ENCODE data around the gene OR4D10. TPM values are rescaled to one million over a fixed set of nuclear protein-coding genes. Genes with fewer than 3 reads are reported as not detected.

The OR4D10 gene
- total and polyA plus RNA-seq, 2 of the 8 experiments (the other 6 are each of a cell fraction or from before 2014, with no cell fraction given): not detected

DNA sequence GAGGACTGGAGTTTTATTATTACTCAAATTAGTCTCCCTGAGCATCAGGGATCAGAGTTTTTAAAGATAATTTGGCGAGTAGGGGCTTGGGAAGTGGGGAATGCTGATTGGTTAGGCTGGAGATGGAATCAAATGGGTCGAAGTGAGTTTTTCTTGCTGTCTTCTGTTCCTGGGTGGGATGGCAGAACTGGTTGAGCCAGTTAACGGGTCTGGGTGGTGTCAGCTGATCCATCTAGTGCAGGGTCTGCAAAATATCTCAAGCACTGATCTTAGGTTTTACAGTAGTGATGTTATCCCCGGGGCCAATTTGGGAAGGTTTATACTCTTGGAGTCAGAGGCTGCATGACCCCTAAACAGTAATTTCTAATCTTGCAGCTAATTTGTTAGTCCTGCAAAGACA lies 48.0 kb upstream of the OR4D10 start:
- no peaks in the 10 kb centered on the region for H4K20me1 ChIP-seq (replicated peaks in 1 of 2; ENCODE audit: control insufficient read depth in 1 of 2, insufficient read depth in 2 of 2, low read length in 2 of 2)
- H3K9ac ChIP-seq (replicated peaks in 1 of 4; ENCODE audit: extremely low read depth in 1 of 4, low read depth in 3 of 4, low read length in 3 of 4): no peak overlapping the region
- H3K79me1 ChIP-seq (ENCODE audit: low read depth, low read length): no peaks in the 10 kb centered on the region
- ChIA-PET CTCF (ENCODE audit: partially characterized antibody) (interaction anchor here (1.4 to 2.7 kb wide), 6 partner anchors 8 to 253 kb away, joined by 3 to 9 read pairs (median 5); partner anchors contain the start of genes DTX4 and OR5A1), POLR2A (ENCODE audit: partially characterized antibody) (interaction anchor here (1.5 kb wide), 2 partner anchors 170 to 253 kb away, joined by 4 to 5 read pairs; partner anchors contain the start of gene DTX4)
- no peak overlapping the region; the same call in 1 of the 2 replicates for H2BK5ac ChIP-seq (ENCODE audit: low read depth, low read length)
- H2BK15ac ChIP-seq (ENCODE audit: low read length): no peak overlapping the region
- H4K91ac ChIP-seq (replicated peaks; ENCODE audit: insufficient read length, low read length): no peak overlapping the region
- no peak overlapping the region for H4K8ac ChIP-seq (ENCODE audit: extremely low read depth, insufficient read depth, low read length)
- DNase-seq (ENCODE audit: low read depth in 1 of 2, low spot score in 2 of 2) (no peak), FAIRE-seq (no peak)
- H3K18ac ChIP-seq (ENCODE audit: extremely low read depth, low read length): no peak overlapping the region
- no peaks in the 10 kb centered on the region for H3K23me2 ChIP-seq (ENCODE audit: low read depth, low read length)
- H3K9me3 ChIP-seq (ENCODE audit: insufficient read depth in 2 of 2, low read depth in 1 of 2, low read length in 1 of 2): no peaks in the 10 kb centered on the region
- H3K14ac ChIP-seq (ENCODE audit: insufficient read length): no peak overlapping the region
- no peak overlapping the region for H3K4me3 ChIP-seq (ENCODE audit: extremely low read depth in 1 of 4, insufficient read depth in 2 of 4, low read depth in 3 of 4, low read length in 4 of 4)
- WGBS, 2 experiments (ENCODE audit: extremely low coverage in 1 of 2, insufficient coverage in 1 of 2, insufficient read length in 1 of 2, insufficient replicate concordance in 2 of 2, low coverage in 1 of 2, low lambda C conversion rate in 2 of 2, missing lambda C conversion rate in 1 of 2): 70% methylated on average over 4 of the region's 4 CpGs; no CpG with 5 or more reads in 1 of the 2 experiments
- H3K4ac ChIP-seq (replicated peaks; ENCODE audit: insufficient read length, low read depth, low read length): no peak overlapping the region
- no peak overlapping the region for H2BK12ac ChIP-seq (ENCODE audit: low read depth, low read length)
- no peak overlapping the region for H2BK120ac ChIP-seq (replicated peaks; ENCODE audit: low read depth, low read length)
- H3K79me2 ChIP-seq (ENCODE audit: control insufficient read depth in 1 of 2, insufficient read depth in 2 of 2, low read length in 2 of 2): no peaks in the 10 kb centered on the region
- H3K27ac ChIP-seq (ENCODE audit: low read depth, low read length): no peak overlapping the region
- H3K56ac ChIP-seq (replicated peaks; ENCODE audit: insufficient read length, low read depth, low read length): no peak overlapping the region
- no peak overlapping the region; the same call in 1 of the 2 replicates for H2BK20ac ChIP-seq (ENCODE audit: low read length)
- no peak overlapping the region for H4K5ac ChIP-seq (ENCODE audit: insufficient read length, low read depth, low read length)
- H2AFZ ChIP-seq (ENCODE audit: low read length): peak overlapping the region; percentile 91
- H3K23ac ChIP-seq (ENCODE audit: insufficient read length): no peak overlapping the region
- no peak overlapping the region for H2AK5ac ChIP-seq (ENCODE audit: low read depth, low read length)
- H3K4me1 ChIP-seq (replicated peaks in 1 of 4; ENCODE audit: control insufficient read depth in 3 of 4, insufficient read depth in 4 of 4, low read length in 3 of 4): peaks cover 3 to 7% (median 4%) of the 10 kb centered on the region in 4 experiments; a peak in 6 of 7 replicates
- no peaks in the 10 kb centered on the region for H3K36me3 ChIP-seq (ENCODE audit: control insufficient read depth in 2 of 4, insufficient read depth in 4 of 4, low read length in 3 of 4)
- no peak overlapping the region; a peak in 1 of 4 replicates for H3K4me2 ChIP-seq (ENCODE audit: insufficient read depth in 1 of 2, low read depth in 2 of 2, low read length in 2 of 2)
- no peaks in the 10 kb centered on the region for H3K27me3 ChIP-seq (replicated peaks in 1 of 4; ENCODE audit: control insufficient read depth in 3 of 4, extremely low read depth in 1 of 4, insufficient read depth in 3 of 4, low read length in 3 of 4)
- no peak for TF ChIP-seq GABPA (IDR thresholded peaks at IDR 0.05; ENCODE audit: borderline replicate concordance, insufficient read depth, low read length)
- no peak for TF ChIP-seq HDAC2 (IDR thresholded peaks at IDR 0.05; ENCODE audit: borderline replicate concordance in 1 of 2, low read depth in 2 of 2, low read length in 2 of 2)
- no peak for TF ChIP-seq SIN3A (conservative IDR thresholded peaks at IDR 0.05 in 1 of 2, IDR thresholded peaks at IDR 0.05 in 1 of 2; ENCODE audit: low read depth in 1 of 2, low read length in 2 of 2)
- TF ChIP-seq SUZ12 (IDR thresholded peaks at IDR 0.05; ENCODE audit: low read length): no peak
- TF ChIP-seq POLR2A (IDR thresholded peaks at IDR 0.05; ENCODE audit: control extremely low read depth in 1 of 2, low read depth in 2 of 2, low read length in 2 of 2): no peak
- no peak for TF ChIP-seq CREB1 (IDR thresholded peaks at IDR 0.05)
- TF ChIP-seq KDM5A (IDR thresholded peaks at IDR 0.05; ENCODE audit: low read length): no peak
- no peak for TF ChIP-seq ASH2L (IDR thresholded peaks at IDR 0.05; ENCODE audit: low read length)
- TF ChIP-seq EZH2 (IDR thresholded peaks at IDR 0.05; ENCODE audit: low read depth, low read length, severe bottlenecking): no peak
- TF ChIP-seq KDM1A (IDR thresholded peaks at IDR 0.05; ENCODE audit: borderline replicate concordance, low read length): no peak
- TF ChIP-seq CBX8 (IDR thresholded peaks at IDR 0.05; ENCODE audit: borderline replicate concordance, low read depth, low read length): no peak
- no peak for TF ChIP-seq RNF2 (IDR thresholded peaks at IDR 0.05; ENCODE audit: borderline replicate concordance, low read depth, low read length, missing control alignments, poor library complexity, severe bottlenecking)
- no peak for TF ChIP-seq RFX5 (IDR thresholded peaks at IDR 0.05; ENCODE audit: borderline replicate concordance, low read depth, low read length)
